ENCODE data around the gene POLR1G.

- no peak for TF ChIP-seq TCF4 (CRISPR knock-in tag; IDR thresholded peaks at IDR 0.05; ENCODE audit: borderline replicate concordance)
- TF ChIP-seq PATZ1 (CRISPR knock-in tag; IDR thresholded peaks at IDR 0.05; ENCODE audit: borderline replicate concordance), result no peak
- no peak for TF ChIP-seq BACH2 (CRISPR knock-in tag; IDR thresholded peaks at IDR 0.05; ENCODE audit: borderline replicate concordance)
- no peak for TF ChIP-seq CREB5 (CRISPR knock-in tag; IDR thresholded peaks at IDR 0.05; ENCODE audit: low read depth)
- TF ChIP-seq RARB (CRISPR knock-in tag; IDR thresholded peaks at IDR 0.05), result no peak
- no peak for TF ChIP-seq CSRNP3 (CRISPR knock-in tag; IDR thresholded peaks at IDR 0.05)
- no peak for TF ChIP-seq TSHZ2 (CRISPR knock-in tag; IDR thresholded peaks at IDR 0.05)
- TF ChIP-seq ARNTL (CRISPR knock-in tag; IDR thresholded peaks at IDR 0.05; ENCODE audit: borderline replicate concordance, low read depth), result no peak
- no peak for TF ChIP-seq TOX (CRISPR knock-in tag; IDR thresholded peaks at IDR 0.05; ENCODE audit: borderline replicate concordance)
- no peak for TF ChIP-seq ZC3H10 (CRISPR knock-in tag; IDR thresholded peaks at IDR 0.05)
- no peak for TF ChIP-seq ZNF70 (CRISPR knock-in tag; IDR thresholded peaks at IDR 0.05)
Observed at GRCh38 chr19:45428384-45429231, 22.2 kb downstream of the POLR1G start.

Measured in SK-N-SH treated with all-trans-retinoic acid at 6 μM for 48 hours (cell line).